IMR-90 (cell line): Measurements from ENCODE around the gene USPL1. TPM values are rescaled to one million over a fixed set of nuclear protein-coding genes. Genes with fewer than 3 reads are reported as not detected.

ENCODE experiments used
- ATAC-seq: fragments of 200-7000 bp; cut with Tn5 transposase; 2 replicates; pipeline ENCODE4 v1.9.1; 2020; ENCODE audit warnings: low read depth, mild to moderate bottlenecking, moderate library complexity
- BruUV-seq: library from RNA; stranded (reverse); fragments of 400-500 nt; replicated peaks from 2 replicates; lab custom pipeline; 2021; lab: Mats Ljungman, UMichigan
- CTCF ChIA-PET: fragments of 300-600 bp; formaldehyde crosslinking; extraction: SDS; loops from one replicate; lab custom pipeline; 2021; ENCODE audit warnings: antibody characterized with exemption; lab: Yijun Ruan, JAX
- POLR2A ChIA-PET: fragments of 300-600 bp; sonication (Branson Sonifier 250); formaldehyde crosslinking; loops from one replicate; lab custom pipeline; 2022; ENCODE audit warnings: antibody characterized with exemption; ENCODE audit not compliant: unreplicated experiment; lab: Charles Lee
- DNase-seq: peaks from one replicate; pipeline ENCODE4 v3.0.0; 2013
- H2AFZ ChIP-seq: replicated peaks from 2 replicates; pipeline ENCODE3; 2013; ENCODE audit warnings: low read length, mild to moderate bottlenecking; ENCODE audit not compliant: poor library complexity
- H2AK5ac ChIP-seq: 2 replicates; pipeline ENCODE4 v1.6.1; 2013; ENCODE audit warnings: low read depth, low read length, inconsistent platforms
- H2AK9ac ChIP-seq: replicated peaks from 2 replicates; pipeline ENCODE3; 2013; ENCODE audit warnings: mild to moderate bottlenecking, low read depth, low read length, moderate library complexity; ENCODE audit not compliant: poor library complexity
- H2BK120ac ChIP-seq: 2 replicates; pipeline ENCODE4 v1.6.1; 2013; ENCODE audit warnings: low read depth, low read length, inconsistent platforms
- H2BK15ac ChIP-seq: 3 replicates; pipeline ENCODE4 v1.6.1; 2013; ENCODE audit warnings: low read depth, low read length, inconsistent platforms
- H2BK20ac ChIP-seq: 2 replicates; pipeline ENCODE4 v1.6.1; 2013; ENCODE audit warnings: low read depth, mild to moderate bottlenecking, inconsistent platforms, low read length, moderate library complexity
- H2BK5ac ChIP-seq: 2 replicates; pipeline ENCODE4 v1.6.1; 2013; ENCODE audit warnings: mild to moderate bottlenecking, low read depth, low read length, inconsistent platforms; ENCODE audit not compliant: poor library complexity, severe bottlenecking
- H3K14ac ChIP-seq: replicated peaks from 2 replicates; pipeline ENCODE4 v1.6.1; 2013; ENCODE audit warnings: low read depth, low read length, inconsistent platforms
- H3K18ac ChIP-seq: 2 replicates; pipeline ENCODE4 v1.6.1; 2013; ENCODE audit warnings: low read depth, low read length, control low read depth
- H3K23ac ChIP-seq: 2 replicates; pipeline ENCODE4 v1.6.1; 2013; ENCODE audit warnings: low read depth, low read length, inconsistent platforms
- H3K27ac ChIP-seq: 2 replicates; pipeline ENCODE4 v1.5.1; 2013; ENCODE audit warnings: mild to moderate bottlenecking, control low read depth, low read length; ENCODE audit not compliant: insufficient read depth
- H3K27me3 ChIP-seq: 2 replicates; pipeline ENCODE4 v1.6.1; 2013; ENCODE audit warnings: low read length; ENCODE audit not compliant: control insufficient read depth, insufficient read depth
- H3K36me3 ChIP-seq: 2 replicates; pipeline ENCODE4 v1.6.1; 2013; ENCODE audit warnings: low read length, mixed read lengths; ENCODE audit not compliant: control insufficient read depth, insufficient read depth
- H3K4ac ChIP-seq: 2 replicates; pipeline ENCODE4 v1.6.1; 2013; ENCODE audit warnings: low read depth, low read length, inconsistent platforms
- H3K4me1 ChIP-seq: 2 replicates; pipeline ENCODE4 v1.6.1; 2013; ENCODE audit warnings: low read length, mixed read lengths; ENCODE audit not compliant: control insufficient read depth, insufficient read depth
- H3K4me2 ChIP-seq: 2 replicates; pipeline ENCODE4 v1.6.1; 2013; ENCODE audit warnings: low read depth, mild to moderate bottlenecking, control low read depth, low read length, moderate library complexity
- H3K4me3 ChIP-seq: 2 replicates; pipeline ENCODE4 v1.5.1; 2013; ENCODE audit warnings: low read depth, mild to moderate bottlenecking, control low read depth, low read length, moderate library complexity; ENCODE audit not compliant: insufficient read depth
- H3K56ac ChIP-seq: 2 replicates; pipeline ENCODE4 v1.6.1; 2013; ENCODE audit warnings: low read length, inconsistent platforms; ENCODE audit not compliant: insufficient read depth; ENCODE audit errors: extremely low read depth
- H3K79me1 ChIP-seq, 2 experiments: 2 replicates each; pipeline ENCODE4 v1.6.1; 2013; ENCODE audit warnings: low read length in 2 of 2, inconsistent platforms in 1 of 2, low read depth in 1 of 2
- H3K9ac ChIP-seq: 2 replicates; pipeline ENCODE4 v1.6.1; 2013; ENCODE audit warnings: low read depth, low read length, control low read depth
- H3K9me1 ChIP-seq: 2 replicates; pipeline ENCODE4 v1.6.1; 2013; ENCODE audit warnings: low read length, inconsistent platforms; ENCODE audit not compliant: insufficient read depth
- H3K9me3 ChIP-seq: 2 replicates; pipeline ENCODE4 v1.6.1; 2013; ENCODE audit warnings: low read length; ENCODE audit not compliant: control insufficient read depth, insufficient read depth
- H4K20me1 ChIP-seq: 2 replicates; pipeline ENCODE4 v1.6.1; 2013; ENCODE audit warnings: low read length, inconsistent platforms; ENCODE audit not compliant: insufficient read depth
- H4K5ac ChIP-seq: 2 replicates; pipeline ENCODE4 v1.6.1; 2013; ENCODE audit warnings: mild to moderate bottlenecking, low read depth, low read length, control low read depth
- H4K8ac ChIP-seq, 2 experiments: 2 replicates each; pipeline ENCODE4 v1.6.1; 2013; ENCODE audit warnings: low read depth in 2 of 2, low read length in 2 of 2, control low read depth in 1 of 2, inconsistent platforms in 1 of 2
- H4K91ac ChIP-seq: 2 replicates; pipeline ENCODE4 v1.6.1; 2013; ENCODE audit warnings: low read depth, low read length, inconsistent platforms; ENCODE audit not compliant: insufficient read depth
- BHLHE40 ChIP-seq: fragments of 150-350 bp; IDR thresholded peaks from 2 replicates; pipeline ENCODE4 v1.6.1; 2016; ENCODE audit warnings: mild to moderate bottlenecking, low read depth, low read length
- CHD1 ChIP-seq: IDR thresholded peaks from 2 replicates; pipeline ENCODE4 v1.6.1; 2012; ENCODE audit warnings: low read depth, low read length, improper control_type of control experiment
- FOS ChIP-seq: fragments of 150-350 bp; IDR thresholded peaks from 2 replicates; pipeline ENCODE4 v1.6.1; 2016; ENCODE audit warnings: low read depth, low read length
- MAFK ChIP-seq: IDR thresholded peaks from 2 replicates; pipeline ENCODE4 v1.6.1; 2012; ENCODE audit warnings: low read depth, low read length, improper control_type of control experiment
- MAZ ChIP-seq: IDR thresholded peaks from 2 replicates; pipeline ENCODE4 v1.6.1; 2012; ENCODE audit warnings: low read depth, mild to moderate bottlenecking, low read length, improper control_type of control experiment, moderate library complexity, borderline replicate concordance
- MXI1 ChIP-seq: IDR thresholded peaks from 2 replicates; pipeline ENCODE4 v1.6.1; 2012; ENCODE audit warnings: low read depth, mild to moderate bottlenecking, low read length, moderate library complexity, borderline replicate concordance
- NFE2L2 ChIP-seq: fragments of 150-350 bp; IDR thresholded peaks from 2 replicates; pipeline ENCODE4 v1.6.1; 2016; ENCODE audit warnings: low read depth, mild to moderate bottlenecking, low read length
- POLR2A ChIP-seq: IDR thresholded peaks from 2 replicates; pipeline ENCODE4 v1.6.1; 2012; ENCODE audit warnings: mild to moderate bottlenecking, low read depth, low read length
- RAD21 ChIP-seq: IDR thresholded peaks from 2 replicates; pipeline ENCODE4 v1.6.1; 2012; ENCODE audit warnings: low read length, improper control_type of control experiment
- RCOR1 ChIP-seq: IDR thresholded peaks from 2 replicates; pipeline ENCODE4 v1.6.1; 2012; ENCODE audit warnings: mild to moderate bottlenecking, low read length, improper control_type of control experiment; ENCODE audit not compliant: insufficient replicate concordance
- RFX5 ChIP-seq: IDR thresholded peaks from 2 replicates; pipeline ENCODE4 v1.8.0; 2012; ENCODE audit warnings: low read depth, mild to moderate bottlenecking, low read length, moderate library complexity
- WGBS, 2 experiments: methylation state at CpG; one replicate each; pipeline versions ENCODE4 v1.1.5 to v1.1.7; 2013; ENCODE audit warnings: missing lambda C conversion rate in 2 of 2; ENCODE audit not compliant: insufficient read length in 1 of 2; ENCODE audit errors: extremely low coverage in 2 of 2; 5-methylcytosine and 5-hydroxymethylcytosine counted together
- dilution Hi-C: fragments of 300-500 bp; cut with HindIII; formaldehyde crosslinking; loops from one replicate; pipeline ENCODE4 v1.14.3; 2018; ENCODE audit warnings: low sequenced_read_pairs; ENCODE audit not compliant: unreplicated experiment
- in situ Hi-C: fragments of 300-500 bp; cut with MboI; formaldehyde crosslinking; loops from 3 replicates; pipeline ENCODE4 v1.14.3; 2019; ENCODE audit warnings: low sequenced_read_pairs, inconsistent platforms, mixed read lengths
- intact Hi-C: fragments of 100-400 bp; cut with micrococcal nuclease; formaldehyde crosslinking; loops from 2 replicates; pipeline ENCODE4 v1.10.0; 2022
- polyA plus RNA-seq, 3 experiments: library from polyadenylated mRNA; depleted of rRNA; stranded (reverse); fragments of >200 nt; gene quantifications; 2 replicates each; pipeline ENCODE4 v1.2.3, GENCODE V29; 2012; ENCODE audit warnings: low replicate concordance in 1 of 3
- total RNA-seq: library from RNA; depleted of rRNA; stranded (reverse); fragments of >200 nt; gene quantifications from 2 replicates; pipeline ENCODE4 v1.2.3, GENCODE V29; 2012
- TF ChIP-seq, protein P1 (sequence below): conservative IDR thresholded peaks from 2 replicates; pipeline ENCODE4 v1.5.1; 2012; ENCODE audit warnings: mild to moderate bottlenecking, low read depth, low read length, improper control_type of control experiment
- TF ChIP-seq, protein P2 (sequence below): fragments of 150-350 bp; IDR thresholded peaks from 2 replicates; pipeline ENCODE4 v1.6.1; 2017; ENCODE audit warnings: mild to moderate bottlenecking, antibody characterized with exemption, low read length, low read depth

USPL1 gene
- total and polyA plus RNA-seq, 2 of the 4 experiments (the other 2 are of a cell fraction), result 12.1 to 15.4 TPM

DNA sequence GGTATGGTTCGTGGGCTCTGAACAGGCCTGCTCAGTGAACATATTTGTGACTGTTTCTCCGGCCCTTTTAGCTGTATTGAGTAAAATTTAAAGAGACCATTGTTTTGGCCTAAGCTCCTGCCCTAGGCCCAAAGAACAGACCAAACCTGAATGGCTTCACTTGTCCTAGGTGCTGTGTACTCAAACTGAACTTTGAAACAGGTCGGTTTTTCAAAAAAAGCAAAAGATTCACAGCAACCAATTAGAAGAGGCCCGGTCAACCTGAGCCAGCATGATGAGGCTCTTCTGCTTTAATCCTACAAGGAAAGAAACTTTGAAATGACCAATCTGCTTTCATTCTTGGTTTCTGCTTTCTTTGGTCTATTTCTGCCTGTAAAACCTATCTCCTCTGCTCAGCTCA lies 50.6 kb downstream of the USPL1 start:
- TF ChIP-seq CHD1 (no peak), NFE2L2 (no peak), RFX5 (no peak), MXI1 (no peak), MAFK (no peak), FOS (no peak), MAZ (no peak), RCOR1 (no peak), BHLHE40 (no peak), RAD21 (no peak), POLR2A (no peak)
- TF ChIP-seq, protein P1, sequence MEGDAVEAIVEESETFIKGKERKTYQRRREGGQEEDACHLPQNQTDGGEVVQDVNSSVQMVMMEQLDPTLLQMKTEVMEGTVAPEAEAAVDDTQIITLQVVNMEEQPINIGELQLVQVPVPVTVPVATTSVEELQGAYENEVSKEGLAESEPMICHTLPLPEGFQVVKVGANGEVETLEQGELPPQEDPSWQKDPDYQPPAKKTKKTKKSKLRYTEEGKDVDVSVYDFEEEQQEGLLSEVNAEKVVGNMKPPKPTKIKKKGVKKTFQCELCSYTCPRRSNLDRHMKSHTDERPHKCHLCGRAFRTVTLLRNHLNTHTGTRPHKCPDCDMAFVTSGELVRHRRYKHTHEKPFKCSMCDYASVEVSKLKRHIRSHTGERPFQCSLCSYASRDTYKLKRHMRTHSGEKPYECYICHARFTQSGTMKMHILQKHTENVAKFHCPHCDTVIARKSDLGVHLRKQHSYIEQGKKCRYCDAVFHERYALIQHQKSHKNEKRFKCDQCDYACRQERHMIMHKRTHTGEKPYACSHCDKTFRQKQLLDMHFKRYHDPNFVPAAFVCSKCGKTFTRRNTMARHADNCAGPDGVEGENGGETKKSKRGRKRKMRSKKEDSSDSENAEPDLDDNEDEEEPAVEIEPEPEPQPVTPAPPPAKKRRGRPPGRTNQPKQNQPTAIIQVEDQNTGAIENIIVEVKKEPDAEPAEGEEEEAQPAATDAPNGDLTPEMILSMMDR, result no peak
- TF ChIP-seq, protein P2, sequence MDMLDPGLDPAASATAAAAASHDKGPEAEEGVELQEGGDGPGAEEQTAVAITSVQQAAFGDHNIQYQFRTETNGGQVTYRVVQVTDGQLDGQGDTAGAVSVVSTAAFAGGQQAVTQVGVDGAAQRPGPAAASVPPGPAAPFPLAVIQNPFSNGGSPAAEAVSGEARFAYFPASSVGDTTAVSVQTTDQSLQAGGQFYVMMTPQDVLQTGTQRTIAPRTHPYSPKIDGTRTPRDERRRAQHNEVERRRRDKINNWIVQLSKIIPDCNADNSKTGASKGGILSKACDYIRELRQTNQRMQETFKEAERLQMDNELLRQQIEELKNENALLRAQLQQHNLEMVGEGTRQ, result no peak
- Histone ChIP-seq H4K8ac (no peak overlapping the region), H2AK5ac (no peak overlapping the region), H2BK15ac (no peak overlapping the region), H3K56ac (no peak overlapping the region), H2BK20ac (no peak overlapping the region), H3K9me3 (no peaks in the 10 kb centered on the region), H2BK5ac (no peak overlapping the region), H3K4me3 (no peak overlapping the region), H3K4me1 (no peaks in the 10 kb centered on the region), H3K23ac (no peak overlapping the region), H2AK9ac (no peak overlapping the region), H2AFZ (no peak overlapping the region), H3K36me3 (no peaks in the 10 kb centered on the region), H4K91ac (no peak overlapping the region), H3K4ac (no peak overlapping the region), H3K27ac (no peak overlapping the region), H4K5ac (no peak overlapping the region), H3K27me3 (no peaks in the 10 kb centered on the region), H3K9ac (no peak overlapping the region), H3K79me1 (no peaks in the 10 kb centered on the region), H3K18ac (no peak overlapping the region), H4K20me1 (no peaks in the 10 kb centered on the region), H2BK120ac (no peak overlapping the region), H3K9me1 (no peaks in the 10 kb centered on the region), H3K14ac (no peak overlapping the region), H3K4me2 (no peak overlapping the region)
- ATAC-seq, result no peak
- no peak for DNase-seq
- no TSS peak for BruUV-seq
- POLR2A ChIA-PET, result no interaction called here
- CTCF ChIA-PET, result no interaction called here
- dilution Hi-C loops, result no loop called here
- WGBS, 2 experiments, result 100% methylated on average over 3 of the region's 4 CpGs; no CpG with 5 or more reads in 1 of the 2 experiments
- in situ Hi-C loops, result no loop called here
- intact Hi-C loops, result no loop called here
